Peyer's patch (tissue), 4 donors: ENCODE results near the gene PDE4D. TPM values are rescaled to one million over a fixed set of nuclear protein-coding genes. Genes with fewer than 3 reads are reported as not detected.

Experiments
- DNase-seq, 3 donors: peaks; one replicate each; pipeline ENCODE4 v3.0.0-alpha.2; 2017 to 2019
- H3K27ac ChIP-seq, 4 donors: fragments of 200-600 bp; sonication (generic); one replicate each; pipeline ENCODE4 v1.5.1; 2016 to 2019
- H3K27me3 ChIP-seq, 2 donors: fragments of 200-600 bp; sonication (generic); one replicate each; pipeline ENCODE4 v1.5.1; 2019
- H3K36me3 ChIP-seq, 3 donors: fragments of 200-600 bp; sonication (generic); one replicate each; pipeline ENCODE4 v1.5.1; 2016 to 2019
- H3K4me1 ChIP-seq, 4 donors: fragments of 200-600 bp; sonication (generic); one replicate each; pipeline ENCODE4 v1.5.1; 2016 to 2019
- H3K4me3 ChIP-seq, 4 donors: fragments of 200-600 bp; sonication (generic); 1 replicate in 3 of 4; 2 replicates in 1 of 4; pipeline ENCODE4 v1.5.1; 2016 to 2019; ENCODE audit warnings: mild to moderate bottlenecking in 1 of 4
- H3K9me3 ChIP-seq, 4 donors: fragments of 200-600 bp; sonication (generic); one replicate each; pipeline ENCODE4 v1.5.1; 2016 to 2019; ENCODE audit warnings: mild to moderate bottlenecking in 1 of 4
- CTCF ChIP-seq, 6 experiments: fragments of 450-650 bp in 4 of 6; fragments of 200-600 bp in 2 of 6; sonication (generic) in 1 of 6; IDR thresholded peaks; one replicate each; pipeline ENCODE4 v1.5.1; 2017 to 2019; ENCODE audit warnings: antibody characterized with exemption in 6 of 6, mild to moderate bottlenecking in 3 of 6, moderate library complexity in 1 of 6
- POLR2A ChIP-seq, 2 donors: fragments of 450-650 bp; IDR thresholded peaks; one replicate each; pipeline ENCODE4 v1.5.1; 2017; ENCODE audit warnings: antibody characterized with exemption in 2 of 2, mild to moderate bottlenecking in 2 of 2, moderate library complexity in 2 of 2
- total RNA-seq, 4 donors: library from RNA; depleted of rRNA; stranded (reverse); fragments of >200 nt; gene quantifications; one replicate each; pipeline ENCODE4 v1.1.0, GENCODE V29; 2016

PDE4D gene
- total RNA-seq, 4 donors from 2014 or later, result 19.8 to 89.1 (median 43.9) TPM

GRCh38 chr5:59049095-59049494 is 844.4 kb downstream of the PDE4D start:
- no peak for DNase-seq
- TF ChIP-seq POLR2A (IDR thresholded peaks at IDR 0.05) (no peak), CTCF (IDR thresholded peaks at IDR 0.05) (no peak)
- Histone ChIP-seq H3K27me3 (no peaks in the 10 kb centered on the region), H3K27ac (no peak overlapping the region), H3K4me1 (no peaks in the 10 kb centered on the region), H3K9me3 (no peaks in the 10 kb centered on the region), H3K36me3 (no peaks in the 10 kb centered on the region), H3K4me3 (no peak overlapping the region)

- Histone ChIP-seq H3K27me3 (no peaks in the 10 kb centered on the region), H3K9me3 (no peaks in the 10 kb centered on the region), H3K4me3 (no peak overlapping the region), H3K36me3 (no peaks in the 10 kb centered on the region), H3K4me1 (peaks cover 0 to 7% (median 0%) of the 10 kb centered on the region in 4 donors), H3K27ac (no peak overlapping the region)
- DNase-seq, result peak in 1 of 3 donors; percentile 51
- TF ChIP-seq CTCF (IDR thresholded peaks at IDR 0.05) (no peak), POLR2A (IDR thresholded peaks at IDR 0.05) (no peak)
These were observed 851.1 kb downstream of the PDE4D start for GRCh38 chr5:59042201-59043055.

- TF ChIP-seq POLR2A (IDR thresholded peaks at IDR 0.05) (no peak), CTCF (IDR thresholded peaks at IDR 0.05) (no peak)
- Histone ChIP-seq H3K9me3 (no peaks in the 10 kb centered on the region), H3K4me3 (no peak overlapping the region), H3K4me1 (peaks cover 0 to 7% (median 0%) of the 10 kb centered on the region in 4 donors), H3K36me3 (no peaks in the 10 kb centered on the region), H3K27ac (peak overlapping the region in 1 of 4 donors; percentile 5), H3K27me3 (no peaks in the 10 kb centered on the region)
- DNase-seq, result no peak
These were observed 852.2 kb downstream of the PDE4D start for GRCh38 chr5:59041355-59041754.

- no peak for TF ChIP-seq POLR2A (IDR thresholded peaks at IDR 0.05)
- no peak for TF ChIP-seq CTCF (IDR thresholded peaks at IDR 0.05)
- H3K36me3 ChIP-seq, result no peaks in the 10 kb centered on the region
- no peaks in the 10 kb centered on the region for H3K27me3 ChIP-seq
- peak overlapping the region in 2 of 4 donors; percentile 87 to 88 for H3K27ac ChIP-seq
- H3K9me3 ChIP-seq, result no peaks in the 10 kb centered on the region
- H3K4me3 ChIP-seq, result no peak overlapping the region
- no peak for DNase-seq
- peaks cover 0 to 7% (median 0%) of the 10 kb centered on the region in 4 donors for H3K4me1 ChIP-seq
These were observed 852.7 kb downstream of the PDE4D start for GRCh38 chr5:59040804-59041201.

GRCh38 chr5:59040024-59040803 is 853.3 kb downstream of the PDE4D start:
- Histone ChIP-seq H3K27ac (peak overlapping the region; percentile 75 to 88 (median 82)), H3K27me3 (no peaks in the 10 kb centered on the region), H3K36me3 (no peaks in the 10 kb centered on the region), H3K4me3 (peak overlapping the region; percentile 59 to 65 (median 62)), H3K9me3 (no peaks in the 10 kb centered on the region), H3K4me1 (peaks cover 0 to 7% (median 0%) of the 10 kb centered on the region in 4 donors)
- no peak for DNase-seq
- TF ChIP-seq POLR2A (IDR thresholded peaks at IDR 0.05), result no peak
- TF ChIP-seq CTCF (IDR thresholded peaks at IDR 0.05), result no peak
